ENCODE measurements around the gene KIF15. TPM values are rescaled to one million over a fixed set of nuclear protein-coding genes. Genes with fewer than 3 reads are reported as not detected.

Gene KIF15
- total and polyA plus RNA-seq, 4 experiments from 2014 or later = 0.19 to 0.38 TPM; not detected in 2

DNA sequence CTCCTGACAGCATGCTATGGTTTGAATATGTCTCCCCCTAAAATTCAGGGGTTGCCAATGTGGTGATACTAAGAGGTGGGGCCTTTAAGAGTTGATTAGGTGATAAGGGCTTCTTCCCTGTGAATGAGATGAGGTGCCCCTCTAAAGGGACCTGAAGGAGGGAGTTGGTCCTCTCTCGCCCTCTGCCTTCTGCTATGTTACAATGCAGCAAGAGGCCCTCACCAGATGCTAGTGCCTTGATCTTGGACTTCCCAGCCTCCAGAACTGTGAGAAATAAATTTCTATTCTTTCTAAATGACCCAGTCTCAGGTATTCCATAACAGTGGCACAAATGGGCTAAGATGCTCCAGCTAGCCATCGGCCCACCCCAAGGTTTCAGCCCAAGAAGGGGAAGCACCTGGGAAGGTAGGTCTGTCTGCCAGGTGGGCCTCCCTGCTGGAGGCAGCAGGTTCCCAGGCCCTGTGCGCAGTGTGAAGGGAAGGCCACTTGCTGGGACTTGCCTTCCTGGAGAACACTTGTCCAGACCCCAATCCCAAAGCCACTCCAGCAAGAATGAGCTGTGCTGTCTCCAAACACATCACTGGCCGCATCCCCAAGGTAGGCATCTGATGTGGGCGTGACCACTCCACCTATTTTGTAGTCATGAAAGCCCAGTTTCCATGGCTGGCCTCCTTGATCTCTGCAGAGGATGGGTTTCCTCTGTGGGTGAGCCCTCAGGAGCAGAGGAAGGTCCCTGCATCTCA, 121.8 kb downstream of the KIF15 start:
- CTCF ChIA-PET (ENCODE audit: partially characterized antibody) = no interaction called here
- Histone ChIP-seq H3K4me3 (ENCODE audit: low read length in 2 of 2) (no peak overlapping the region), H3K27me3 (ENCODE audit: insufficient read depth, low read length) (no peaks in the 10 kb centered on the region), H3K9me3 (ENCODE audit: control insufficient read depth in 1 of 2, low read length in 2 of 2) (no peaks in the 10 kb centered on the region), H3K36me3 (ENCODE audit: insufficient read depth, low read length) (no peaks in the 10 kb centered on the region), H3K4me1 (ENCODE audit: insufficient read depth, low read length) (no peaks in the 10 kb centered on the region), H3K27ac (ENCODE audit: low read depth, low read length) (no peak overlapping the region)
- no peaks in the 10 kb centered on the region for H3K9me3 Mint-ChIP-seq
- H3K27ac Mint-ChIP-seq = no peak overlapping the region
- POLR2A ChIA-PET (ENCODE audit: partially characterized antibody) = no interaction called here
- H3K27me3 Mint-ChIP-seq = peaks cover 12% of the 10 kb centered on the region in 2 donors
- no peaks in the 10 kb centered on the region for H3K36me3 Mint-ChIP-seq
- intact Hi-C loops (cut with micrococcal nuclease) = no loop called here
- DNase-seq = no peak
- H3K4me3 Mint-ChIP-seq = no peak overlapping the region
- H3K4me1 Mint-ChIP-seq = no peaks in the 10 kb centered on the region

- H3K4me3 ChIP-seq (ENCODE audit: low read length in 2 of 2) = no peak overlapping the region
- no peaks in the 10 kb centered on the region for H3K36me3 ChIP-seq (ENCODE audit: insufficient read depth, low read length)
- CTCF ChIA-PET (ENCODE audit: partially characterized antibody) = no interaction called here
- intact Hi-C loops (cut with micrococcal nuclease) = no loop called here
- no peak overlapping the region for H3K27ac Mint-ChIP-seq
- H3K4me1 ChIP-seq (ENCODE audit: insufficient read depth, low read length) = no peaks in the 10 kb centered on the region
- no peak for DNase-seq
- POLR2A ChIA-PET (ENCODE audit: partially characterized antibody) = no interaction called here
- H3K9me3 ChIP-seq (ENCODE audit: control insufficient read depth in 1 of 2, low read length in 2 of 2) = no peaks in the 10 kb centered on the region
- H3K4me1 Mint-ChIP-seq = no peaks in the 10 kb centered on the region
- no peaks in the 10 kb centered on the region for H3K36me3 Mint-ChIP-seq
- no peaks in the 10 kb centered on the region for H3K9me3 Mint-ChIP-seq
- no peaks in the 10 kb centered on the region for H3K27me3 ChIP-seq (ENCODE audit: insufficient read depth, low read length)
- no peak overlapping the region for H3K27ac ChIP-seq (ENCODE audit: low read depth, low read length)
- peaks cover 10 to 12% of the 10 kb centered on the region in 2 donors for H3K27me3 Mint-ChIP-seq
- no peak overlapping the region for H3K4me3 Mint-ChIP-seq
Measured at GRCh38 chr3:44883999-44884431, 122.4 kb downstream of the KIF15 start.

GRCh38 chr3:44885618-44886017, 124.0 kb downstream of the KIF15 start:
- POLR2A ChIA-PET (ENCODE audit: partially characterized antibody) = no interaction called here
- DNase-seq = no peak
- CTCF ChIA-PET (ENCODE audit: partially characterized antibody) = interaction anchor here (0.6 kb wide), 1 partner anchor 345 kb away, joined by 3 read pairs; no protein-coding TSS in a partner anchor
- no peak overlapping the region for H3K27ac Mint-ChIP-seq
- H3K36me3 Mint-ChIP-seq = no peaks in the 10 kb centered on the region
- Histone ChIP-seq H3K27me3 (ENCODE audit: insufficient read depth, low read length) (no peaks in the 10 kb centered on the region), H3K9me3 (ENCODE audit: control insufficient read depth in 1 of 2, low read length in 2 of 2) (no peaks in the 10 kb centered on the region), H3K36me3 (ENCODE audit: insufficient read depth, low read length) (no peaks in the 10 kb centered on the region), H3K27ac (ENCODE audit: low read depth, low read length) (no peak overlapping the region), H3K4me3 (ENCODE audit: low read length in 2 of 2) (no peak overlapping the region), H3K4me1 (ENCODE audit: insufficient read depth, low read length) (no peaks in the 10 kb centered on the region)
- H3K27me3 Mint-ChIP-seq = peaks cover 10 to 13% of the 10 kb centered on the region in 2 donors
- intact Hi-C loops (cut with micrococcal nuclease) = no loop called here
- no peak overlapping the region for H3K4me3 Mint-ChIP-seq
- no peaks in the 10 kb centered on the region for H3K4me1 Mint-ChIP-seq
- H3K9me3 Mint-ChIP-seq = no peaks in the 10 kb centered on the region

- no peak overlapping the region for H3K4me3 Mint-ChIP-seq
- Histone ChIP-seq H3K27me3 (ENCODE audit: insufficient read depth, low read length) (no peaks in the 10 kb centered on the region), H3K36me3 (ENCODE audit: insufficient read depth, low read length) (no peaks in the 10 kb centered on the region), H3K4me1 (ENCODE audit: insufficient read depth, low read length) (no peaks in the 10 kb centered on the region), H3K9me3 (ENCODE audit: control insufficient read depth in 1 of 2, low read length in 2 of 2) (no peaks in the 10 kb centered on the region), H3K27ac (ENCODE audit: low read depth, low read length) (no peak overlapping the region), H3K4me3 (ENCODE audit: low read length in 2 of 2) (no peak overlapping the region)
- H3K9me3 Mint-ChIP-seq = no peaks in the 10 kb centered on the region
- H3K4me1 Mint-ChIP-seq = no peaks in the 10 kb centered on the region
- no peak overlapping the region for H3K27ac Mint-ChIP-seq
- CTCF ChIA-PET (ENCODE audit: partially characterized antibody) = no interaction called here
- POLR2A ChIA-PET (ENCODE audit: partially characterized antibody) = no interaction called here
- peaks cover 10 to 13% of the 10 kb centered on the region in 2 donors for H3K27me3 Mint-ChIP-seq
- DNase-seq = no peak
- no peaks in the 10 kb centered on the region for H3K36me3 Mint-ChIP-seq
- intact Hi-C loops (cut with micrococcal nuclease) = no loop called here
Measured at GRCh38 chr3:44886561-44886960, 125.0 kb downstream of the KIF15 start.

- intact Hi-C loops (cut with micrococcal nuclease) = no loop called here
- Histone ChIP-seq H3K4me3 (ENCODE audit: low read length in 2 of 2) (no peak overlapping the region), H3K27ac (ENCODE audit: low read depth, low read length) (no peak overlapping the region), H3K27me3 (ENCODE audit: insufficient read depth, low read length) (no peaks in the 10 kb centered on the region), H3K36me3 (ENCODE audit: insufficient read depth, low read length) (no peaks in the 10 kb centered on the region), H3K9me3 (ENCODE audit: control insufficient read depth in 1 of 2, low read length in 2 of 2) (no peaks in the 10 kb centered on the region), H3K4me1 (ENCODE audit: insufficient read depth, low read length) (no peaks in the 10 kb centered on the region)
- Mint-ChIP-seq H3K36me3 (no peaks in the 10 kb centered on the region), H3K9me3 (no peaks in the 10 kb centered on the region), H3K27ac (no peak overlapping the region), H3K4me1 (no peaks in the 10 kb centered on the region), H3K27me3 (peaks cover 10 to 13% of the 10 kb centered on the region in 2 donors), H3K4me3 (no peak overlapping the region)
- ChIA-PET CTCF (ENCODE audit: partially characterized antibody) (no interaction called here), POLR2A (ENCODE audit: partially characterized antibody) (no interaction called here)
- no peak for DNase-seq
Measured at GRCh38 chr3:44887101-44887500, 125.5 kb downstream of the KIF15 start.

- Mint-ChIP-seq H3K4me1 (no peaks in the 10 kb centered on the region), H3K27me3 (peaks cover 10 to 11% of the 10 kb centered on the region in 2 donors), H3K36me3 (no peaks in the 10 kb centered on the region), H3K9me3 (no peaks in the 10 kb centered on the region), H3K4me3 (no peak overlapping the region), H3K27ac (no peak overlapping the region)
- ChIA-PET CTCF (ENCODE audit: partially characterized antibody) (no interaction called here), POLR2A (ENCODE audit: partially characterized antibody) (no interaction called here)
- Histone ChIP-seq H3K4me1 (ENCODE audit: insufficient read depth, low read length) (no peaks in the 10 kb centered on the region), H3K27ac (ENCODE audit: low read depth, low read length) (no peak overlapping the region), H3K36me3 (ENCODE audit: insufficient read depth, low read length) (no peaks in the 10 kb centered on the region), H3K9me3 (ENCODE audit: control insufficient read depth in 1 of 2, low read length in 2 of 2) (no peaks in the 10 kb centered on the region), H3K27me3 (ENCODE audit: insufficient read depth, low read length) (no peaks in the 10 kb centered on the region), H3K4me3 (ENCODE audit: low read length in 2 of 2) (no peak overlapping the region)
- DNase-seq = no peak
- intact Hi-C loops (cut with micrococcal nuclease) = no loop called here
Measured at GRCh38 chr3:44890258-44890657, 128.7 kb downstream of the KIF15 start.

DNA sequence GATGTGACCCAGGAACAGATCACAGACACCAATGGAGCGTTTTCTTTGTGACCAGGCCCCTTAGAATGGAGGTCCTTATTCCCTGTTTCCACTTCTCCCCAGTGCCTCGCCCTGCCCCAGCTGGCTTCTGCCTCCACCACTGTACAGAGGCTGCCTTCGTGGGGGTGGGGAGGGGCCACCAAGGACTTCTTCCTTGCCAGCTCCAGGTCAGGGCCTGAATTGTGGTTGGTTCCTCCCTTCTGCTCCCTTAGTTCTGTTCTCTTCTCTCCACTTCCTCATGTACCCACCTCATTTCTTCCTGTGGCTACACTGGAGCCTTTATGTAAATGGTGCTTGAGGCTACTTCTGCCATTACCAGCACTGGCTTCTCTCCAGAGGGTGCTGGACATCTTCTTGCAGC, 129.3 kb downstream of the KIF15 start:
- H3K4me1 Mint-ChIP-seq = no peaks in the 10 kb centered on the region
- ChIA-PET POLR2A (ENCODE audit: partially characterized antibody) (no interaction called here), CTCF (ENCODE audit: partially characterized antibody) (interaction anchor here (1.2 kb wide), 1 partner anchor 358 kb away, joined by 3 read pairs; no protein-coding TSS in a partner anchor)

More for the DNA sequence above, 129.3 kb downstream of the KIF15 start:
- Histone ChIP-seq H3K27ac (ENCODE audit: low read depth, low read length) (no peak overlapping the region), H3K36me3 (ENCODE audit: insufficient read depth, low read length) (no peaks in the 10 kb centered on the region), H3K4me3 (ENCODE audit: low read length in 2 of 2) (no peak overlapping the region), H3K4me1 (ENCODE audit: insufficient read depth, low read length) (no peaks in the 10 kb centered on the region), H3K27me3 (ENCODE audit: insufficient read depth, low read length) (no peaks in the 10 kb centered on the region), H3K9me3 (ENCODE audit: control insufficient read depth in 1 of 2, low read length in 2 of 2) (no peaks in the 10 kb centered on the region)
- Mint-ChIP-seq H3K27me3 (peaks cover 9 to 11% of the 10 kb centered on the region in 2 donors), H3K9me3 (no peaks in the 10 kb centered on the region), H3K36me3 (no peaks in the 10 kb centered on the region), H3K4me3 (no peak overlapping the region), H3K27ac (no peak overlapping the region)
- intact Hi-C loops (cut with micrococcal nuclease) = no loop called here
- DNase-seq = no peak

Measured in CD4-positive, alpha-beta memory T cell (primary cell).